Caki2 (cell line): ENCODE measurements around the gene MFSD6L. TPM values are rescaled to one million over a fixed set of nuclear protein-coding genes. Genes with fewer than 3 reads are reported as not detected.

ENCODE experiments used
- DNase-seq: peaks from one replicate; pipeline ENCODE4 v3.0.0-alpha.2; 2015; ENCODE audit warnings: low read depth
- in situ Hi-C: cut with HindIII; loops from 2 replicates; pipeline ENCODE4 v1.10.0; 2016; ENCODE audit warnings: low sequenced_read_pairs, low pct_unique_long_range_greater_than_20kb, mixed read lengths
- total RNA-seq: library from RNA; depleted of rRNA; stranded (reverse); fragments of >200 nt; shearing (Covaris generic); gene quantifications from 2 replicates; pipeline ENCODE4 v1.2.3, GENCODE V29; 2014; ENCODE audit warnings: low replicate concordance; rRNA removed

MFSD6L gene
- total RNA-seq, 1 experiment from 2014 or later = not detected

DNA sequence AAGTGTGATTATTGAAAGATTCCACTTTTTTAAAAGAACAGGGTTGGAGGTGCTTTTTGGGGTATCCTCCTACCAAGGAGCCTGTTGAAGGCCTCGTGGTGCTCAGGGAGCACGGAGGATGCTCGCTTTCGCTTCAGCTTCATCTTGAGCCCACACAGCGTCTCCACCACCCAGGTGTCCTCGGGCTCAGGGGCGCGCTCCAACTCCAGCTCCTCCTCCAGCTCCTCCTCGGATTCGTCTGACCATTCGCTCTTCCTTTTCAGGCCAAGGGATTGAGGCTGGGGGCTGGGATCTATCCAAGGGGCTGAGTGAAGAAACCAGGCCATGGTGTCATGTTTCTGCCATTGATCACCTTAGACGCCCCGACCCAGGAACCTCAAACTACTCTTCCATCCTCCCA, 42.0 kb downstream of the MFSD6L start:
- in situ Hi-C loops = no loop called here
- no peak for DNase-seq

DNA sequence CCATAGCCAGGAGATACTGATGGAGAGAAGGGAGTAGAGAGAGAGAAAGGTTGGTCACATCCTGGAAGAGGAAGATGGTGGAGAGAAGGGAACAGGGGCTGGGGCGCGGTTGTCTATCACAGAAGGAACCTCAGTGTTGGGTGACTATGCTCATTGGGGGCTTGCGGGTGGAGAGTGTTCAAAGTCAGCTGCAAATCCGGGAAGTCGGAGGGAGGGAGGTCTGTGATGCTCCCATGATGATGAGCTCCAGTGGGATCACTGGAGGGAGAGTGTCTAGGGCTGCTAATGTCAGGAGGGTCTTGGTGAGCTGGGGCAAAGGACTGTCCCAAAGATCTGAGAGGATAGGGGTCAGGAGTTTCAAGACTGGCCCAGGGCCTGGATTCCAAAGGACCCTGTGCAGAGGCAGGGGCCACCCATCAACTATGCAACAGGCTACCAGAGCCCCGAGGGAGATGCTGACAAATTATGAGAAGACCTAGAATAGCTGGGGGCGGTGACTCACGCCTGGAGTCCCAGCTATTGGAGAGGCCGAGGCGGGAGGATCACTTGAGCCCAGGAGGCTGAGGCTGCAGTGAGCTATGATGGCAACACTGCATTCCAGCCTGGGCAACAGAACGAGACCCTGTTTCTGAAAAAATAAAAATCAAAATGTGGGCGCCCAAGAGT, 43.4 kb downstream of the MFSD6L start:
- DNase-seq = no peak
- in situ Hi-C loops = no loop called here

DNA sequence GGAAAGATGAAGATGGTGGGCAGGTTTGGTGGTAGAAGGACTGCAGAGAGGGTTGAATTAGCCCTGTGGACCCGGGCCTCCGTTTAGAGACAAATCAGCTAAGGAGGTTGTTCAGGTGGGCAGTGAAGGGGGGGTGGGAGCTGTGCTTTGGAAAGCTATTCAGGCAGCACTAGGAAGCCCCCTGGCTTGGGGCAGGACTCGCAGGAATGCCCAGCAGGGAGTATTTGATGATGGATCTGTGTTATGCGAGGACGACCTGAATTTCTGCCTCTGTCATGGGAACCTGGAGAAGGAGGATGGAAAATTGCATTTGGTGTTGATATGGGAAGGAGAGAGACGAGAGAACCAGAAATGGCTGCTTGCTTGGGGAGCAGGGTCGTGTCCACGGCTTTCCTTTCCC, 44.3 kb downstream of the MFSD6L start:
- in situ Hi-C loops = no loop called here
- no peak for DNase-seq

DNA sequence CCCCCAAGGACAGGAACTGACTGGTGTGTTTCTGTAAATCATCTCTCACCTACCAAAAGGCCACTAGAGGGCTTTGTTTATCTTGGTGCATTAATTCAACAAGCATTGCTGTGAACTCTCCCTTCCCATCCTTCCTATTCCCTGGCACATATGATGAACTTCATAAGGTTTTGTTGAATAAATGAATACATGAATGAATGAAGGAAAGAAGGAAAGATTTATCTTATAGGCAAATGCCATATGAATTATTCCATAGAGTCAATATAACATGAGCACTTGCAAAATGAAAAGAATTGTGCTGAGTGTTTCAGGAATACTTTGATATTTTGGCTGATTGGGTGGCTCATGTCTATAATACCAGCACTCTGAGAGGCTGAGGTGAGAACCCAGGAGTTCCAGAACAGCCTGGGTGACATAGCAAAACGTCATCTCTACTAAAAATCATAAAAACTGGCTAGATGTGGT, 45.2 kb downstream of the MFSD6L start:
- in situ Hi-C loops = no loop called here
- DNase-seq = peak; percentile 10

DNA sequence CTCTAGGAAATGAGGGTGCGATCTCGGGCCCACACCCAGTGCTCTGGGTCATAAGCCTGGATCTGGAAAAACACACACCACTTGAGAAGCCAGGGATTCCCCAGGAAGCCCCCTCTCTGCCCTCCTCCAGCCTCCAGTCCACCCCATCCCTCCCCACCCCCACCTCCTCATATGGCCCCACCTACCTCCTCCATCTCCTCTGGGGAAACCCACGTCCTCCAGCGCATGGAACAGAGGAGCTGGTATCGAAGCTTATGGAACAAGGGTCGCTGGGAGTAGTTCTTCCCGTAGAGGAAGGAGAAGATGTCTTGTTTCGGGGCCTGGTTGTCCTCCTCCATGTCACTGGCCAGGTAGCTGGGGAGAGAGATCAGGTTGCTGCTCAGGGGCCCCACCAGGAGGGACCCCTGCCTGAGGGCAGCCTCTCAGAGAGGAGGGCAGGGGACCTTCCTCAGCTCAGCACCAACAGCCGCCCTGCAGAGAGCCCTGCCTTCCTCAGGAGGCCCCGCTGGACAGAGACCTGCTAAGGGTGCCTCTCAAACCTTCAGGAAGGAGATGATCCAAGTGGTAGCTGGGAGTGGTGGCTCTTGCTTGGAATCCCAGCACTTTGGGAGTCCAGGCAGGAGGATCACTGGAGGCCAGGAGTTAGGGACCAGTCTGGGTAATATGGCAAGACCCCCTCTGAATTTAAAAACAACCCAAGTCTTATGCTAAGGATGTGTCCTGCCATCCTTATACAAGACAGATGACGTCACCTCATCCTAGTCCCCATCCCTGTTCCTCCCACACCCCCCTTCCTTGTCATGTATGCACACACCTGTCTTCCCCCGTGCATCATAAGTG, 45.8 kb downstream of the MFSD6L start:
- in situ Hi-C loops = no loop called here
- no peak for DNase-seq

DNA sequence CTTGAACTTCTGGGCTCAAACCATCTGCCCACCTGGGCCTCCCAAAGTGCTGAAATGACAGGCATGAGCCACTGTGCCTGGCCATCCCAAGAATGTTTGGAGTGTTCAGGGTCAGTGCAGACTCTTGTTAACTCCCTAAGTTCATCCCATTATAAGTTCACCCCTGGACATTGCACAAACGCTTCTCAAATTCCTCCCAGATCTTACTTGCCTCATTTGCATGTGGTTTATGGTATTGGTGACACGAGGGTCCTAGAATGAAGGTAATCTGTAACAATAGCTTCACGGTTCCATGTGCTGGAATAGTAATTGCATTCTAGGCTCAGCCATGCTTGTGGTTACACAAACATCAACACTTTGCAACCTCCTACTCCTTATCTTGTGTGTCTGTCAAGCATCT, 49.5 kb downstream of the MFSD6L start:
- in situ Hi-C loops = no loop called here
- no peak for DNase-seq

DNA sequence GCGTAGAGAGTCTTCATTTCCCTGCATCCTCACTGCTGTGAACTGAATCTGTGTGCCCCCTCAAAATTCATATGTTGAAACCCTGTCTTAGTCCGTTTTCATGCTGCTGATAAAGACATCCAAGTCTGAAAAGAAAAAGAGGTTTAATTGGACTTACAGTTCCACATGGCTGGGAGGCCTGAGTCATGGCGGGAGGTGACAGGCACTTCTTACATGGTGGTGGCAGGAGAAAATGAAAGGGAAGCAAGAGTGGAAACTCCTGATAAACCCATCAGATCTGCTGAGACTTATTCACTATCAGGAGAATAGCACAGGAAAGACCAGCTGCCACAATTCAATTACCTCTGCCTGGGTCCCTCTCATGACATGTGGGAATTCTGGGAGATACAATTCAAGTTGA, 51.4 kb downstream of the MFSD6L start:
- DNase-seq = no peak
- in situ Hi-C loops = no loop called here

Other genes starting within 250 kb of the MFSD6L start
- gene MYH10, start 168.6 kb downstream of the MFSD6L start, total RNA-seq = 3.4 and 4.3 TPM in 2 replicates
- gene CCDC42, start 54.5 kb downstream of the MFSD6L start, total RNA-seq = not detected in 2 replicates
- gene SPDYE4, start 40.8 kb downstream of the MFSD6L start, total RNA-seq = not detected in 2 replicates
- gene PIK3R6, start 68.3 kb upstream of the MFSD6L start, total RNA-seq = not detected in 2 replicates
- gene PIK3R5, start 166.3 kb upstream of the MFSD6L start, total RNA-seq = 3.1 TPM in 1 of 2 replicates, not detected in the other
- gene NTN1, start 222.1 kb upstream of the MFSD6L start, total RNA-seq = 11.9 and 13.8 TPM in 2 replicates